ENCODE data around the gene ATP1B1.
A peak's percentile ranks its signal among the peaks of the same experiment; 100 is the strongest.

The ATP1B1 gene

DNA sequence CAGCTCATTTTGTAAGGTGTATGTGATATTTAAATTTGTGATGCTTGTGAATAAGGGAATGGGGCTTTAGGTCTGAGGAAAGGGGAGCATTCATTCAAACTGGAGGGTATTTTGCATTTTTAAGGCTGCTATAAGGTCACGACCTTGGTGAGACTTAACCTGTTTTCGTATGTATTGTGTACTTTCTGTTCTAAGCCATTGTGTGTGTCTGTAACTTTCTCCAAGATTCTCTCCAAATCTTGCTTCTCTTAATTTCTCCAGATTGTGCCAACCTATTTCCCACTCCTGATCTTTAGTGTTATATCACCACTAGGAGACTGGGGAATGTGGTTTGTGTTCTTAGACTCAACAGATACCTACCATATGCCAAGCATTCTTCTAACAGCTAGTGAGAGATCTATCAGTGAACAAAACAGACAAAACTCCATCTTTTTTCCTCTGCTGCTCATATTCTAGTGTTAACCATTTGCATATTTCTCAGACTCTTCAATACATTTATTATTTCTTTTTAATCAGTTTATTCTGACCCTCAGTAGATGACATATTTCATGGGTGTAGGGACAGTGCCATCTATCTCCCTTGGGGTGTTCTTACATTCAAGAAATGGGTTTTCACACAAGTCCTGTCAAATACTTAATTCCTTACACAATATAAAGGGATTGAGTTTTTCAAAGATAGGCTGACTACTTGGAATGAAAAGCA is 27.5 kb downstream of the ATP1B1 start:
- no peak for DNase-seq (ENCODE audit: low read depth)
- no peak overlapping the region for H3K4me3 ChIP-seq (ENCODE audit: low read depth, low read length)

DNA sequence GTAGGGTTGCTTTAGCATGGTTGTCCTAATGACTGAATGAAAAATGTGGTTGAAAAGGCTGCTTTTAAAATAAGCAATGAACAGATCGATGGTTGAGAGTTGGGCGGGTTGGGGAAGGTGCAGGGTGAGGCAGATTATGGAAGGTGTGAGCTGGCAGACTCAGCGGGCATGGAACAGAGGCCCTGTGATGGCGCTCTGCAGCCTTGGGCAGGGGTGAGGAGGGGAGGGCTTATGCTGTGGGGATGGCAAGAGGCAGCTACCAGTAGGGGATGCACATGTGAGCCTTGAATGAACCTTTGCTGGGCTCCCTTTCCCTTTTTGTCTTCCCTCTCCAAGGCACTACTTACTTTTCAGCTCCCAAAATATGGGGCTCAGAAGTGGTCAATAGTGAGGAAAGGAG is 30.9 kb downstream of the ATP1B1 start:
- H3K4me3 ChIP-seq (ENCODE audit: low read depth, low read length), result no peak overlapping the region
- no peak for DNase-seq (ENCODE audit: low read depth)

DNA sequence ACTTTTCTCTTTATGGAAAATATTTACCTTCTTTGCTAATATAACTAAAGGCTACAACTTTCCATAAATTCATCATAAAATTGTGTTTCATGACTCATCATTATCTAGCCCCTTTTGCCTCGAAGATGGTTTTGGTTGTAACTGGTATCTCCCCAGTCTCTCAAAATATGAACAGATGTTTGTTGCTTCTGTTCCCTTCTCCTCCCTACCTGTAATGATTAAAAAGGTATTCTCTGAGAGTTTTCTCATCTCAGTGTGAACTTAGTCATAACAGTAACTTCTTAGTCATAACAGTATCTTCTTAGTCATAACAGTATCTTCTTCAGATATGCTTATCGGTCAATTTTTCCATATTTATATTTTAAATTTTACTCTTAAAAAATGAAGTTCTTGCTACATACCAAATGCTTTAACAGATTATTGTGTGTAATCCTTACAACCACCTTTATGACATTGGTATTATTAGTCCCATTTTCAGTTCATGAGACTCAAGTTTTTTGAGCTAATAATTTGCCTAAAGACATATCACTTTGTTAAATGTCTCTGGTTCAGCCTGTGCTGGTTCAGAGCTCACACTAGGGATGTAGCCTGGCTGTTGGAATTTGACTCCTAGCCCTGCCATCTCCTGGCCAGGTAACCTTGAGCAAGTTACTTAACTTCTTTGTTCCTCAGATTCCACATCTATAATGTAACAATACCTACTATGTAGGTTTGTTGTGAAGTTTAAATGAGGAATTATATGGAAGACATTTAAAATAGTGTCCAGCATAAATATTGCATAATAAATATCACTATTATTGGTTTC is 32.6 kb downstream of the ATP1B1 start:
- no peak overlapping the region for H3K4me3 ChIP-seq (ENCODE audit: low read depth, low read length)
- no peak for DNase-seq (ENCODE audit: low read depth)

- H3K4me3 ChIP-seq (ENCODE audit: low read depth, low read length), result no peak overlapping the region
- no peak for DNase-seq (ENCODE audit: low read depth)
Observed at GRCh38 chr1:169141356-169141755, 34.9 kb downstream of the ATP1B1 start.

- H3K4me3 ChIP-seq (ENCODE audit: low read depth, low read length), result no peak overlapping the region
- DNase-seq (ENCODE audit: low read depth), result no peak
Observed at GRCh38 chr1:169142129-169142528, 35.6 kb downstream of the ATP1B1 start.

GRCh38 chr1:169143346-169143745 is 36.9 kb downstream of the ATP1B1 start:
- no peak overlapping the region for H3K4me3 ChIP-seq (ENCODE audit: low read depth, low read length)
- DNase-seq (ENCODE audit: low read depth), result no peak

DNA sequence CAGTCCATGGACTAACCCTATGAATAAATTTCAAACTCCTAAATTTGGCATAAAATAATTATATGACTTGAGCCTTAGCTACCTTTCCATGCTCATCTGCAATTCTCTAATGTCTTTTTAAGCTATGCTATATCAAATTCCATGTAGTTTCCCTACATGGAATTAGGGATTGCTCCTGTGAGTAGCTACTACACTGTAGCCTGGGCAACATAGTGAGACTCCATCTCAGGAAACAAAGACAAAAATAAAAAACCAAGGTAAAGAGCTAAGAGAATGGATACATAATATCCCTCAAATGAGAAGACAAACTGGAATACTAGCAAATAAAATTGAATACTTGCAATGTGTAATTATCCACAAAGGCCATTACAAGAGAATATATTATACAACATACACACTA is 37.5 kb downstream of the ATP1B1 start:
- H3K4me3 ChIP-seq (ENCODE audit: low read depth, low read length), result no peak overlapping the region
- no peak for DNase-seq (ENCODE audit: low read depth)

DNA sequence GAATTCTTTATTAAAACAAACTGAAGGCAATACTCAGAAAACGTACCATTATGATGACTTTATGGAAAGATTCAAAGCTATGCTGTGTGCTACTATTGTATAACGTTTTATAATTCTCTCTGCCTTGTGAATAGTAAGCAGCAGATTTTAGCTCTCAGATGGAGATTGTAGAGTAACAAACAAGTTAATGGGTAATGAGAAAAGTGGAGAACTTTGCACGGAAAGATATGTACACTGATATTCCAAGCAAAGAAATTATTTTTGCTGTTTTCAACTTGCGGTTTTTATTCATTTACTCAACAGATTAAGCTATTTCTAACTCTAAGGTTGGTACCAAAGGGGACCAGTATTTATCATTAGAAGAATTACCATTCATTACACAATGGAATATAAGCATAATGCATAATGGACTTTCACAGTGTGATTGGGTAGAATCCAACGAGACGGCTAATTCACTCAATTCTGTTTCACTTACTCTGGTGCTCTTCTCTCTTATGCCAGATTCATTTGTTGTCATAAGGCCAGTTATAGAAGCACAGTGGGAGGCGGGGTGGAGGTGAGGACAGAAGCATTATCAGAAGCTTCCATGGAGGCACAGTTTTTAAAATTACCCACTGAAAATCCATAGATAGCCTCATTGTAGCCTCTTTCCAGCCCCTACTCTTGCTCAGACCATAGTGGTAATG is 38.6 kb downstream of the ATP1B1 start:
- DNase-seq (ENCODE audit: low read depth), result no peak
- H3K4me3 ChIP-seq (ENCODE audit: low read depth, low read length), result no peak overlapping the region

- DNase-seq (ENCODE audit: low read depth), result no peak
- no peak overlapping the region for H3K4me3 ChIP-seq (ENCODE audit: low read depth, low read length)
Observed at GRCh38 chr1:169146576-169147214, 40.2 kb downstream of the ATP1B1 start.

- DNase-seq (ENCODE audit: low read depth), result no peak
- H3K4me3 ChIP-seq (ENCODE audit: low read depth, low read length), result no peak overlapping the region
Observed at GRCh38 chr1:169148472-169149252, 42.2 kb downstream of the ATP1B1 start.

- no peak overlapping the region for H3K4me3 ChIP-seq (ENCODE audit: low read depth, low read length)
- no peak for DNase-seq (ENCODE audit: low read depth)
Observed at GRCh38 chr1:169149555-169150286, 43.2 kb downstream of the ATP1B1 start.

DNA sequence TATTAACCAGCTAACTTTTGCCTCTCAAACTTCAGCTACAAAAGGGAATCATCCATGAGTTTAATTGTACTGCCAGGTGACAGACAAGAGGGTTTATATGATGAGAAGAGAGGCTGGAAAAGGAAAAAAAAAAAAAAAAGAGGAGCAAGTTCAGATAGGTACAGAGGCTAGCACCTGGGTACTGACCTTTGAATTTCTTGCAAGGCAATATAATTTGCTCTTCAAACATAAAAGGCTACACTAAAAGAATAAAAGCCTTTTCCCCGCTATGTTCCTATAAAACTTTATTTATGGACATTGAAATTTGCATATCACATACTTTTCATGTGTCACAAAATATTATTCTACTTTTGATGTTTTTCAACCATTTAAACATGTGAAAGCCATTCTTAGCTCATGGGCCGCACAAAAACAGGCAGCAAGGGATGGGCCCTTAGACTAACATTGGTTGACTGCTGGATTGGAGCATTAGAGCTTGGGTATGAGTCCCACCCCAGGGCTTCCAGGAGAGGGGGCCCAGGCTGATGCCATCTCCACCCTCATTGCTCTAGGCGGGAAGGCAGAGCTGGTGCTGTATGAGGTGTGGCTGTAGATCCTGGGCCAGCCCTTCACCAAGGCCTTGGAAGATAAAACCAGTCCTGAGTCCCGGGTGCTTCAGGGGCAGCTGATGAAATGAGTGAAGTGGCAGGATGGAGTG is 44.3 kb downstream of the ATP1B1 start:
- DNase-seq (ENCODE audit: low read depth), result no peak

GRCh38 chr1:169151338-169151837 is 44.9 kb downstream of the ATP1B1 start:
- no peak for DNase-seq (ENCODE audit: low read depth)
- H3K4me3 ChIP-seq (ENCODE audit: low read depth, low read length), result no peak overlapping the region

More for the DNA sequence above, 44.3 kb downstream of the ATP1B1 start:
- H3K4me3 ChIP-seq (ENCODE audit: low read depth, low read length), result no peak overlapping the region

- H3K4me3 ChIP-seq (ENCODE audit: low read depth, low read length), result no peak overlapping the region
- no peak for DNase-seq (ENCODE audit: low read depth)
Observed at GRCh38 chr1:169155675-169156074, 49.2 kb downstream of the ATP1B1 start.

- no peak overlapping the region for H3K4me3 ChIP-seq (ENCODE audit: low read depth, low read length)
- no peak for DNase-seq (ENCODE audit: low read depth)
Observed at GRCh38 chr1:169156580-169156979, 50.1 kb downstream of the ATP1B1 start.

GRCh38 chr1:169160845-169161495 is 54.5 kb downstream of the ATP1B1 start:
- H3K4me3 ChIP-seq (ENCODE audit: low read depth, low read length), result no peak overlapping the region
- peak; percentile 14 for DNase-seq (ENCODE audit: low read depth)

DNA sequence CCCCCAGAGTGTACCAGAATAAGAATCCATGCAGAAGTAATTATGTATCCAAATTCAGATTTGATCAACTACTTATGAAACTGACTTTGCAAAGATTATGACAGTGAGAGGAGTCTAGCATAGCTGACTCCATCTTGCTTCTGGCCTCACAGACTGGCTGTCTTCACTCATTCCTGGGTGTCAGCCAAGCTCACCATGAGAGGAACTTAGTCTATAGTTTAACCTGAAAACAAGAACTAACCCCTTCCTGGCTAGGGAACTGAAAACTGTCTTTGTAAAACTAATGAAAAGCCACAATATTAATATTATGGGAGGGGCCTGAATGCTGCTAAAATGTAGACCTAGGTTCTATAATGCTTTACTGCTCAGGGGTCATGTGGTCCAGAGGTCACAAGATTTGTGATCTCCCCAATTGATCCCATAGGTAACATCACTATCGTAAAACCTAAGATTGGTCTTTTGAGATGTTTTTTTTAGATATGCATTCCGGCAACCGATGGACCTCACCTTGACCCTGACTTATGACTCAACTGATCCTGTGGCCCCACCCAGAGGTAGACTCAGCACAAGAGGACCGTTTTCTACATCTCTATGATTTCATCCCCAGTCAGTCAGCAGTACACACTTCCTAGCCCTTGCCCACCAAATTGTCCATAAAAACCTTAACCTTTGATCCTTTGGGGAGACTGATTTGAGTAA is 55.2 kb downstream of the ATP1B1 start:
- DNase-seq (ENCODE audit: low read depth), result peak; percentile 6
- no peak overlapping the region for H3K4me3 ChIP-seq (ENCODE audit: low read depth, low read length)

Measured in skeletal muscle cell (primary cell).